CD4-positive, alpha-beta T cell (primary cell): ENCODE results near the gene SKIC3. TPM values are rescaled to one million over a fixed set of nuclear protein-coding genes. Genes with fewer than 3 reads are reported as not detected.
A peak's percentile ranks its signal among the peaks of the same experiment; 100 is the strongest.

Source experiments
- ATAC-seq: fragments of 200-7000 bp; cut with Tn5 transposase; one replicate; pipeline ENCODE4 v1.10.0; 2022; ENCODE audit warnings: mild to moderate bottlenecking; ENCODE audit not compliant: poor library complexity
- CTCF ChIA-PET: fragments of 350-600 bp; sonication (Branson Sonifier 250); formaldehyde crosslinking; loops from one replicate; lab custom pipeline; 2021; ENCODE audit warnings: antibody characterized with exemption, inconsistent platforms; lab: Charles Lee
- POLR2A ChIA-PET: fragments of 350-600 bp; sonication (Branson Sonifier 250); formaldehyde crosslinking; loops from one replicate; lab custom pipeline; 2021; ENCODE audit warnings: antibody characterized with exemption, inconsistent platforms; lab: Charles Lee
- DNase-seq, 14 experiments: peaks; one replicate each; pipeline ENCODE4 v3.0.0-alpha.2; 2013 to 2020; ENCODE audit warnings: mixed read lengths in 2 of 14
- H3K27ac ChIP-seq, 2 donors: one replicate each; pipeline versions ENCODE4 v1.5.1 to v1.7.0; 2013; ENCODE audit warnings: low read length in 2 of 2, low read depth in 1 of 2, mild to moderate bottlenecking in 1 of 2
- H3K27me3 ChIP-seq, 2 experiments: 1 replicate in 1 of 2; 2 replicates in 1 of 2; pipeline versions ENCODE4 v1.6.1 to v1.7.0; 2013; ENCODE audit warnings: low read length in 2 of 2, control low read depth in 1 of 2, mild to moderate bottlenecking in 1 of 2, moderate library complexity in 1 of 2; ENCODE audit not compliant: insufficient read depth in 2 of 2, control insufficient read depth in 1 of 2
- H3K36me3 ChIP-seq: one replicate; pipeline ENCODE4 v1.6.1; 2013; ENCODE audit warnings: low read length, control low read depth; ENCODE audit not compliant: insufficient read depth
- H3K4me1 ChIP-seq: one replicate; pipeline ENCODE4 v1.6.1; 2013; ENCODE audit warnings: low read length, control low read depth; ENCODE audit not compliant: insufficient read depth
- H3K4me3 ChIP-seq: one replicate; pipeline ENCODE4 v1.5.1; 2013; ENCODE audit warnings: mild to moderate bottlenecking, low read length, moderate library complexity
- H3K9me3 ChIP-seq, 2 experiments: 1 replicate in 1 of 2; 2 replicates in 1 of 2; pipeline versions ENCODE4 v1.6.1 to v1.7.0; 2013; ENCODE audit warnings: low read length in 2 of 2, mild to moderate bottlenecking in 2 of 2, control low read depth in 1 of 2, moderate library complexity in 1 of 2; ENCODE audit not compliant: control insufficient read depth in 1 of 2, insufficient read depth in 1 of 2
- H3K27ac Mint-ChIP-seq: one replicate; pipeline ENCODE4 v1.8.0; 2020; ENCODE audit warnings: mixed read lengths
- H3K27me3 Mint-ChIP-seq: one replicate; pipeline ENCODE4 v1.8.0; 2021; ENCODE audit warnings: mixed read lengths
- H3K36me3 Mint-ChIP-seq: one replicate; pipeline ENCODE4 v1.8.0; 2021; ENCODE audit warnings: low read depth, mixed read lengths
- H3K4me1 Mint-ChIP-seq: one replicate; pipeline ENCODE4 v1.8.0; 2021; ENCODE audit warnings: low read depth, mixed read lengths
- H3K4me3 Mint-ChIP-seq: one replicate; pipeline ENCODE4 v1.8.0; 2020; ENCODE audit warnings: mild to moderate bottlenecking, mixed read lengths
- H3K9me3 Mint-ChIP-seq: one replicate; pipeline ENCODE4 v1.8.0; 2020; ENCODE audit warnings: mixed read lengths
- CTCF ChIP-seq: fragments of 200-600 bp; IDR thresholded peaks from one replicate; pipeline ENCODE4 v1.8.0; 2022; ENCODE audit warnings: antibody characterized with exemption, mild to moderate bottlenecking
- intact Hi-C, 2 experiments: fragments of 100-400 bp; cut with DNase I in 1 of 2; cut with micrococcal nuclease in 1 of 2; formaldehyde crosslinking; loops; one replicate each; pipeline versions ENCODE4 v1.15.1 to v1.9.0; 2023 to 2025; cut with DNase I, micrococcal nuclease
- total RNA-seq, 174 experiments: library from RNA in 2 of 174; stranded (reverse) in 2 of 174; gene quantifications; one replicate each; pipeline ENCODE4 v1.2.3 and lab custom pipeline; 2021 to 2026

The SKIC3 gene
- total RNA-seq, 2 experiments from 2014 or later: 63.8 to 65.2 TPM

DNA sequence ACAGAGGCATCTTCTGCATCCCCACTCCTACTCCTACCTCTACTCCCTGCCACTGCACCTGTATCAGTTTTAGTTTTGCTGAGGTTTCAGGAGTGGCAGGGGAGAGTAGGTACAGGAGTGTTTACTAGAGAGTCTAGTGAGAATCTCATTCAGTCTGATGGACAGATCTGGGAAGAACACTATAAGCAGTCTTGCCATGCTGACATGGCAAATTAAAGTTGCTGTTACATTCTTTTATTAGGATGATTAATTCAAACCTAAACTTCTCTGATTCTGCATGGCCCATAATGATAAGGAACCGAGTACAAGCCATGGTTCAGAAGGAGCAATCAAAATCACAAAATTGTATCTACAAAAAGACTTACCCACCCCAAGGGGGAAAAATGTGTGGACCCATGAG is 7.5 kb upstream of the SKIC3 start:
- H3K27ac ChIP-seq: no peak overlapping the region

DNA sequence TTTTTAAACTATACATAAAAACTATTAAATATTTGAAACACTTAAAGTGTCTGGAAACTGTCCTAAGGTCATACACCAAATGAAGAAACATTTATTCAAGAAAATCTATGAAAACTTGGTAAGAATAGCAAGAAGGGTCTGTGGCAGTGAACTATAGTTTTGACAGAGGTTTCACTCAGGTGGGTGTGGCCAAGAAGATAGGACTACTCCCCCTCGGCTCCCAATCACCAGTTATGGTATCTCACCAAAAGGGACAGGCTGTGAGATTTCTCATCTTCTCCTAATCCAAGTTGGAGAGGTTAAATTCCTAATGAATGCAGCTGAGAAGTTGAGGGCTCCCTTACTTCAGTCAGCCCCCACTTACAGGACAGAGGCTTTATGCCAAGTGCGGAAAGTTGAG is 3.1 kb upstream of the SKIC3 start:
- H3K27me3 Mint-ChIP-seq: no peaks in the 10 kb centered on the region
- H3K36me3 Mint-ChIP-seq: peaks cover 18% of the 10 kb centered on the region
- no peak for TF ChIP-seq CTCF
- no peak overlapping the region for H3K27ac ChIP-seq
- H3K36me3 ChIP-seq: peaks cover 7% of the 10 kb centered on the region
- CTCF ChIA-PET: no interaction called here
- no peaks in the 10 kb centered on the region for H3K27me3 ChIP-seq
- intact Hi-C loops: loop anchor here (2.0 to 10.0 kb wide), 6 partner anchors 61 to 1627 kb away; partner anchors contain the start of genes CAST (in 1 of the 2), ELL2 (in 1 of the 2) and RIOK2 (in 1 of the 2)
- no peak overlapping the region for H3K4me3 ChIP-seq
- POLR2A ChIA-PET: no interaction called here
- H3K27ac Mint-ChIP-seq: no peak overlapping the region
- H3K4me3 Mint-ChIP-seq: no peak overlapping the region
- DNase-seq: no peak
- no peaks in the 10 kb centered on the region for H3K9me3 ChIP-seq
- no peaks in the 10 kb centered on the region for H3K9me3 Mint-ChIP-seq
- ATAC-seq: no peak
- H3K4me1 Mint-ChIP-seq: peaks cover 36% of the 10 kb centered on the region
- peaks cover 16% of the 10 kb centered on the region for H3K4me1 ChIP-seq

More for the DNA sequence above, 7.5 kb upstream of the SKIC3 start:
- Mint-ChIP-seq H3K36me3 (peaks cover 24% of the 10 kb centered on the region), H3K4me1 (peaks cover 18% of the 10 kb centered on the region), H3K27ac (no peak overlapping the region), H3K9me3 (no peaks in the 10 kb centered on the region), H3K4me3 (no peak overlapping the region), H3K27me3 (no peaks in the 10 kb centered on the region)
- H3K4me1 ChIP-seq: no peaks in the 10 kb centered on the region
- CTCF ChIA-PET: no interaction called here
- H3K36me3 ChIP-seq: peaks cover 12% of the 10 kb centered on the region
- ATAC-seq (no peak), DNase-seq (no peak)
- no peaks in the 10 kb centered on the region for H3K9me3 ChIP-seq
- intact Hi-C loops: no loop called here
- no peak for TF ChIP-seq CTCF
- POLR2A ChIA-PET: no interaction called here
- no peaks in the 10 kb centered on the region for H3K27me3 ChIP-seq
- no peak overlapping the region for H3K4me3 ChIP-seq

- no peak for TF ChIP-seq CTCF
- intact Hi-C loops: loop anchor here (1.0 to 10.0 kb wide), 7 partner anchors 65 to 1629 kb away; partner anchors contain the start of genes CAST (in 1 of the 2), ELL2 (in 1 of the 2), GPR150 (in 1 of the 2) and RIOK2 (in 1 of the 2)
- DNase-seq: no peak
Observed at GRCh38 chr5:95555553-95555952, 776 bp upstream of the SKIC3 start.

More at GRCh38 chr5:95555553-95555952, 776 bp upstream of the SKIC3 start:
- ChIA-PET POLR2A (interaction anchor here (0.6 to 1.6 kb wide), 15 partner anchors 9 to 1628 kb away, joined by 3 to 40 read pairs (median 4); partner anchors contain the start of genes ERAP1, RFESD and RIOK2), CTCF (interaction anchor here (1.6 kb wide), 1 partner anchor 67 kb away, joined by 4 read pairs; no protein-coding TSS in a partner anchor)
- Histone ChIP-seq H3K9me3 (no peaks in the 10 kb centered on the region), H3K27me3 (no peaks in the 10 kb centered on the region), H3K36me3 (peaks cover 10% of the 10 kb centered on the region), H3K4me3 (peak overlapping the region; percentile 78), H3K4me1 (peaks cover 19% of the 10 kb centered on the region), H3K27ac (peak overlapping the region; percentile 69 to 78)
- ATAC-seq: no peak
- Mint-ChIP-seq H3K9me3 (no peaks in the 10 kb centered on the region), H3K4me3 (peak overlapping the region; percentile 98), H3K36me3 (peaks cover 37% of the 10 kb centered on the region), H3K4me1 (peaks cover 58% of the 10 kb centered on the region), H3K27me3 (no peaks in the 10 kb centered on the region), H3K27ac (peak overlapping the region; percentile 91)
